HG02981 (cell line): ENCODE measurements around the gene DNAJC1.
"Not testable (repeated sequence)": the region's sequence is repeated elsewhere in the genome, so short reads cannot be mapped to it uniquely, and the experiment has no call there.

ENCODE experiments used
- ATAC-seq: cut with Tn5 transposase; IDR thresholded peaks from one replicate; pipeline ENCODE4 v1.9.1; 2021; ENCODE audit warnings: mild to moderate bottlenecking, moderate library complexity; ENCODE audit not compliant: unreplicated experiment

DNAJC1 gene, protein sequence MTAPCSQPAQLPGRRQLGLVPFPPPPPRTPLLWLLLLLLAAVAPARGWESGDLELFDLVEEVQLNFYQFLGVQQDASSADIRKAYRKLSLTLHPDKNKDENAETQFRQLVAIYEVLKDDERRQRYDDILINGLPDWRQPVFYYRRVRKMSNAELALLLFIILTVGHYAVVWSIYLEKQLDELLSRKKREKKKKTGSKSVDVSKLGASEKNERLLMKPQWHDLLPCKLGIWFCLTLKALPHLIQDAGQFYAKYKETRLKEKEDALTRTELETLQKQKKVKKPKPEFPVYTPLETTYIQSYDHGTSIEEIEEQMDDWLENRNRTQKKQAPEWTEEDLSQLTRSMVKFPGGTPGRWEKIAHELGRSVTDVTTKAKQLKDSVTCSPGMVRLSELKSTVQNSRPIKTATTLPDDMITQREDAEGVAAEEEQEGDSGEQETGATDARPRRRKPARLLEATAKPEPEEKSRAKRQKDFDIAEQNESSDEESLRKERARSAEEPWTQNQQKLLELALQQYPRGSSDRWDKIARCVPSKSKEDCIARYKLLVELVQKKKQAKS

DNA sequence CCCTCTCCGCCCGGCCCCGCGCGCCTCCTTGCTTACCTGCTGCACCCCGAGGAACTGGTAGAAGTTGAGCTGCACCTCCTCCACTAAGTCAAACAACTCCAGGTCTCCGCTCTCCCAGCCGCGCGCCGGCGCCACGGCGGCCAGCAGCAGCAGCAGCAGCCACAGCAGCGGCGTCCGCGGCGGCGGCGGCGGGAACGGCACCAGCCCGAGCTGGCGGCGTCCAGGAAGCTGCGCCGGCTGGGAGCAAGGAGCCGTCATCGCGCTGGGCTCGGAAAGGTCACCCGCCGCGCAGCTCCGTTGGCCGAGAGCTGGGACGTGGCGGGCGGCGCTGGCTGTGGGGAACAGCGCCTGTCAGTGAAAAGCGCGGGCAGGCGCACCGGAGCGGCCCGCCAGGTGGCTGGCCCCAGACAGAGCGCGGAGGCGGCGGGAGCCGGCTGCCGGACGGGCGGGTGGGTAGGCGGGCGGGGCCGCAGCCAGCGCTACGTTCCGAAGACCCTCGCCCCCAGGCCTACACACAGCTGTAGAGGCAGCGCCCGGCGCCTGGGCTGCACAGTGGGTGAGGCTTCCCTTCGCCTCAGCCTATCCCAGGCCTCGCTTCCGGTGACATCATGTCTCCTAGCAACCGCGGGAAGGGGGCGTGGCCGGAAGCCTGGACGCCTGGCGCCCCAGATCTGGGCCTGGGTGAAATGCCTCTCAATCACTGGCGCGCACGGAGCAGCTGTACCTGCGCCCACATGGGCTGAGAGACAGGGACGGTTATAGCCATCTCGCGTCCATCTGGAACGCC is at the start of gene DNAJC1:
TSS of gene DNAJC1 (minus strand) at position 554 of the 787 bp plus-strand sequence. CDS start at position 258, 296 bp downstream.
- ATAC-seq = peak; percentile 95

DNA sequence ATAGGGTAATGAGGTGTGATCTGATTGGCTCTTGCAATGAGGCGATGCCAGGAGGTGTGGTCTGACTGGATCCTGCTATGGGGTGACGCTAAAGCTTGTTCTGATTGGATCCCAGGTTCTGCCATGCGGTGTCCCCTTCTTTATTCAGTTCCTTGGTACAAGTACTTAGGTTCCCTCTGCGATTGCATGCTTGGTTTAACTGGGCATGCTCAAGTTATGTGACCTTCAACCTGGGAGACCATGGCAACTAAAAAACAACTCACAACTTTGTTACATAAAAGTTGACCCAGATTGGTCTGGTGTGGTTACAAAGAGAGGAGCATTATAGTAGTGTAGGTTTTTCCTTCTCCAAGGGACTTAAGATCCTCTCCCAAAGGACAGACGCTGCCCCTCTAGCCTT is 49.5 kb upstream of the DNAJC1 start:
- no peak for ATAC-seq

DNA sequence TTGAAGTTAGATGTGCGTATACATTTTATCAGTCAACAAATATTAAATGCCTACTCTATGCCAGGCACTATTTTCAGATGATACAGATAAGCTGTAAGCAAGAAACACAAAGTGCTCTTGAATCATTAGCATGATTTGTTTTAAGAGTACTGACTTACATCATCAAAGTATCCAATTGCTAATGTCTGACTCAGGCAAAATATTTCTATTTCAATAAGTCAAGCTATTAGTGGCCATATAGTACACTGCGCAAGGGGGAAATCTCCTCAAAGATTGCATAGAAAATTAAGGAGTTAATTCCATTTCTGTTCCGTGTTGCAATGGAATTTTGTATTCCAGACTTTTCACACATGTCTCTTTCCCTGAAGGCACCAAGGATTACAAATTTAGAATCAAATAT is 46.1 kb upstream of the DNAJC1 start:
- no peak for ATAC-seq

DNA sequence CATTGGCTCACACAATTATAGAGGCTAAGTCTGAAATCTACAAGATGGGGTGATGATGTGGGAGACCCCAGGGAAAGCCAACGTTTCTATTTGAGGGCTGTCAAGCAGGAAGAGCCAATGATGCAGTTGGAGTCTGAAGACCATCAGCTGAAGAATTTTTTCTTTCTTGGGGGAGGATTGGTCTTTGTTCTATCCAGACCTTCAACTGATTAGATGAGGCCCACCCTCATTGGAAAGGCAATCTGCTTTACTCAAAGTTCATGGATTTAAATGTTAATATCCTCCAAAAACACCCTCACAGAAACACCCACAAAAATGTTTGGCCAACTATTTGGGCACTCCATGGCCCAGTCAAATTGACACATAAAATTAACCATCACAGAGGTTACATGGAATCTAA is 44.3 kb upstream of the DNAJC1 start:
- no peak for ATAC-seq

DNA sequence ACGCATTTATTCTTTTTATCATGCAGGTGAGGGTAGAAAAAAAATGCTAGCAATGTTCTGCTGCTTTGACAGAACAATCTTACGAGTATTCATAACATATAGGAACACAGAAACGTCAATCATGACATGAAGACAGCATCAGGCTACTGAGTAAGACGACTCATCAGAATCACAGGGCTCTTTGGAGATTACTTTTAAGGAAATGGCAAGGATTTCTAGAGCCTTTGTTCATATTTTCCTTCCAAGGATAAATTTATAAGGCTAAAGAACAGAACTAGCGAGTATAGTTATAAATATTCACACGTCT is 39.8 kb upstream of the DNAJC1 start:
- ATAC-seq = no peak

DNA sequence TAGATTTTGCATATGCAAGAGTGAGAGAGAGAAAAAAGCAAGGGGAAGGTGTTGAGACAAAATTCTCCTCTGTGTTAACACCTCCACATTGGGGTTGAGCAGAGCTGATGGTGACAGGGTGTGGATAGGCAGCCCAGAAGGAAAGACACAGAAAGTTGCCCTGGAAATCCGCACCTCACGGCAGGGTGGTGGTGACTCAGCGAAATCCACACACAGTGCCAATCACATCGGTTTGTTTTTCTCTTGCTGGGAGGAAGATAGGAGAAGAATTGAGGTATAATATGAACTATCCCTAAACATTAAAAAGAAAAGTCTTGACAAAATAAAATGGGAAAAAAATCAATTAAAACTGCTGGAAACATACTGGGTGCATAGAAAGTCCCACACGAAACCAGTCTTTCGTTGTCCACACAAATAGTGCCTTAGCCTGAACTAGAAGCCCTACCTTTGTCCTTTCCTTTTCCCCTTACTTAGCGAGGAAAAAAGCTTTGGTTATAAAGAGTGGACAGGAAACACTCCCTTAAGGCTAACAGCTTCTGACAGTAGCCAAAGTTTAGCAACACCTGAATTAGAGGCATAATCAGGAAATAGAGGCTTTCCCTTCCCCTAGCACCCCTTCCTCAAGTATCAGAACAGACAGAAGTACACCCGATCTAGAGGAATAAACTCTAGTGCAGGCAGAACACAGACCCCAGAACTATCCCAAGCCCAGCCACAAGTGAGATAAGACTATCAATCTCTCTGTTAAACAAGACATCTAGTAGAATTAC is 39.2 kb upstream of the DNAJC1 start:
- ATAC-seq = no peak

DNA sequence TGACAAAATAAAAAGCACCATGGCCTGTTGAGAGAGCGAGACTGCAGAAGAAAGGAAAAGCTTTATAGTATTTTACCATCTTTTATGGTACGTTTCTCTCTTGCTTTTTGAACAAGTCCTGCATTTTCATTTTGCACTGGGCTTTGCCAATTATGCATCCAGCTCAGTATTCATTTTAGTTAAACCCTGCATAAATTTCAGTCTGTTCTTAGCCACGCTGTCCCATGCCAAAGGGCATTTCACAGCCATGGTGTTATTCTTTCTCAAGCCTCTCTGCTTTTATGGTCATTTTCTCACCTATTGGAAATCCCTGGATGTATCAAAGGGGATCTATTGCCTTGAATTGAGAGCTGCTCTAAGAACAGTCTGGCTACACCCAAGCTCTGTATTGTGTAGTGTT is 30.8 kb upstream of the DNAJC1 start:
- no peak for ATAC-seq

DNA sequence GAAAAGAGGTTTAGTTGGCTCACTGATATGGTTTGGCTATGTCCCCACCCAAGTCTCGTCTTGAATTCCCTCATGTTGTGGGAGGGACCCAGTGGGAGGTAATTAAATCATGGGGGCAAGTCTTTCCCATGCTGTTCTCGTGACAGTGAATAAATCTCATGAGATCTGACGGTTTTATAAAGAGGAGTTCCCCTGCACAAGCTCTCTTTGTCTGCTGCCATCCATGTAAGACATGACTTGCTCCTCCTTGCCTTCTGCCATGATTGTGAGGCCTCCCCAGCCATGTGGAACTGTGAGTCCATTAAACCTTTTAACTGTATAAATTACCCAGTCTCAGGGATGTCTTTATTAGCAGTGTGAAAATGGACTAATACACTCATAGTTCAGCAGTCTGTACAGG is 28.7 kb upstream of the DNAJC1 start:
- ATAC-seq = not testable (repeated sequence)

DNA sequence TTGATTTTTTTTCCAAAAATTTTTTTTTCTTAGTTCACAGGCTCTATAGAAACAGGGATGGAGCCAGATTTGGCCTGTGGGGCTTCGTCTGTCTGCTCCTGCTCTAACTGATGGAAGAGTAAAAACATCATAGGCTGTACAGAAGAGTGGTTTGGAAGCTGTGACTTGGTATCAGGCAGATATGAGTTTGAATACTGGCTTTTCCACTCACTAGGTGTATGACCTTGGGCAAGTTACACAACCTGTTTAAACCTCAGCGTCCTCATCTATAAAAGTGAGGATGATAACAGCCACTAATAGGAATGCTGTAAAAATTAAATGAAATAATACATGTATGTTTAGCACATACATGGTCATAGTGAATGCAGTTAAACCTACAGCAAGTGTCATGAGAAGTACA is 26.9 kb upstream of the DNAJC1 start:
- ATAC-seq = no peak

DNA sequence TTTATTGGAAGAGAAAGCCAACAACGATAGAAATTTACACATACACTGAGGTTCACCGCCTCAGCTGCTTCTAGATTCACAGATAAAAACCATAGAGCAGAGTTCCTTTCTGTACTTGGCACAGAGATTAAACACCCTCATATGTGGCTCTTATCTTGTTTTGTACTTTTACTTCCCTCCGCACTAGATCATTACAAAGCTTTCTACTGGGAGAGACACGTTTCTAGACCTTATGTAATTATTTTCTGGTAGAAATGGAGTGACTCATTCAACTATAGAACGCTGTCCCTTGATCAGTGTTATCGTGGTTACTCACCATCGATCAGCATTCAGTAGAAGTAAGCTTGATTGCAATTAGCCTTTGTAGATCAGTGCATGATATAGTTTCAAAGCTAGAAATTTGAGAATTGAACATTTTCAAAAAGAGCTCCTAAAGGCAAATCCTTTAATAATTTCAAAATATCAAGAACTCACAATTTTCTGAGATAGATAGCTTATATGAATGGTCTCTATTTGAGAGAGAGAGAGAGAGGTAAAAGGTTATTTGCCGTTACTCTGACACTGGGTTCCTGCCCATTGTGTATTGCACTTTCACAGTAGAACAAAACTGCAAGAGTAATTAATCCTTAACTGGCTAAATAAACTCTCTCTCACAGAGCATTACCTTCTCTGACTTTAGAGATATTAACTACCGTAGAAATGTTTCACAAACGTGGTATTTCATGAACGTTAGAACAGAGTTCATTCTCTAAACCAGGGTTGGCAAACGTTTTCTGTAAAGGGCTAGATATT is 26.1 kb upstream of the DNAJC1 start:
- no peak for ATAC-seq

DNA sequence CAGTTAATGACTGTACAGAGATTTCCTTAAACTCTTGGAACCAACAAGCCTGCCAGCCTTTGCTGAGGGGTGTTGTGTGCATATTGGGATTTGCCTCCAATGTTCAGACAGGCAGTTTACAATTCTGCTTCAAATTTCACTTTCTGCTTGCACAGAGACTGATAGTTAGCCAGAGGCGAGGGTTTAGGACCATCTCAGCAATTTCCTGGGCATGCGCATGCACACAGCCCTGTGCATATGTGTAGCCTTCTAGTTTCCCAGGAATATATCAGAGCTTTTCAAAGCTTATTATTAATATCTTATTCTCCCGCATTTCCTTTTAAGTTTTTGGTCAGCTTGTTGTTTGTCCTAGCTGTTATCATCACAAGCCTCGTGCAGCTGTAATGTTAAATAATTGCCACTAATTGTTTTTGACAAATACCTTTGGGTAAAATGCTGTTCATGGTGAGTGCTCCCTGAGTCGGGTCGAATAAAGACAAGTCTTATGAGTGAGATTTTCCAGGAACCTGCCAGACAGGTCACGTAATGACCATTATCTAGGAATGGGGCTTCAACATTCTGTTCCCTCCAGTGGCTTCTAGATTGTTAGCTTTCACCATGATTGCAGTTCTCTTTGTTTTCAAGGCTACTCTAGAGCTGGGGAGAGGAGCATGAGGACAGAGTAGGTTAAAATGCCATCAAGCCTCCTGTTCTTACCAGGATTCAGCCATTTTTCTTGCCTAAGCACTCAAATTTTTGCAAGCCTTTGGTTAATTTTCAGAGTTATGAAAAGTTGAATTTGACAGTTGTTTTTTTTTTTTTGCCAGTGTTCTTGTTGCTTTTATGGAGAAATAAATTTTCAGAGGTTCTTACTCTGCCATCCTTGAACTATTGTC is 24.1 kb upstream of the DNAJC1 start:
- ATAC-seq = no peak

DNA sequence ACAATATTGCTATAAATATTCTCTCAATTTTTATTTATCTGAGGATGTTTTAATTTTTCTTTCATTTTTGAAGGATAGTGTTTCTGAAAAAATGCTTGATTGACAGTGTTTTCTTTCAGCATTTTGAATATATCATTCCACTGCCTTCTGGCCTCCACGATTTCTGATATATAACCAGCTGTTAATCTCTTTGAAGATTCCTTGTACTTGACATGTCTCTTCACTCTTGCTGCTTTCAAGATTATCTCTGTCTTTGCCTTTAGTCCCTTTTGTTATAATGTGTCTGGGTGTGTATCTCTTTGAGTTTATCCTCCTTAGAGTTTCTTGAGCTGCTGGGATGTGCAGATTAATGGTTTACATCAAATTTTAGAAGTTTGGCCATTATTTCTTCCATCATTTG is 22.8 kb upstream of the DNAJC1 start:
- no peak for ATAC-seq

DNA sequence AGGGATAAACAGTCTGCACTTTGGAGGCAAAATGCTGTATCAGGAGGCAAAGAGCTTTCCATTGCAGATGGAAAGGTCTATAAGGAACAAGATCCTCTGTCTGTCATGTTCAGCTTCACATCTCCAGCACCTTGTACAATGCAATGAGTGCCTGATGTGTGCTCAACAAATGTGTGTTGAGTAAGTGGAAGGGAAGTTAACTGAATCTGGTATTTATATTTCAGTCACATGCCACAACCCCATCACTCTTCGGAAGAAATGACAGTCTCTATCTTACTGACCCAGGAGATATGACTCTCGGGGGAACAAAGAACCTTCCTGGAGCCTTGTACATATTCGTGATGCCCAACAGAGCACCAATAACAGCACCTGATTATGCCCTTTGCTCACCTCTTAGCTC is 20.0 kb upstream of the DNAJC1 start:
- ATAC-seq = no peak

DNA sequence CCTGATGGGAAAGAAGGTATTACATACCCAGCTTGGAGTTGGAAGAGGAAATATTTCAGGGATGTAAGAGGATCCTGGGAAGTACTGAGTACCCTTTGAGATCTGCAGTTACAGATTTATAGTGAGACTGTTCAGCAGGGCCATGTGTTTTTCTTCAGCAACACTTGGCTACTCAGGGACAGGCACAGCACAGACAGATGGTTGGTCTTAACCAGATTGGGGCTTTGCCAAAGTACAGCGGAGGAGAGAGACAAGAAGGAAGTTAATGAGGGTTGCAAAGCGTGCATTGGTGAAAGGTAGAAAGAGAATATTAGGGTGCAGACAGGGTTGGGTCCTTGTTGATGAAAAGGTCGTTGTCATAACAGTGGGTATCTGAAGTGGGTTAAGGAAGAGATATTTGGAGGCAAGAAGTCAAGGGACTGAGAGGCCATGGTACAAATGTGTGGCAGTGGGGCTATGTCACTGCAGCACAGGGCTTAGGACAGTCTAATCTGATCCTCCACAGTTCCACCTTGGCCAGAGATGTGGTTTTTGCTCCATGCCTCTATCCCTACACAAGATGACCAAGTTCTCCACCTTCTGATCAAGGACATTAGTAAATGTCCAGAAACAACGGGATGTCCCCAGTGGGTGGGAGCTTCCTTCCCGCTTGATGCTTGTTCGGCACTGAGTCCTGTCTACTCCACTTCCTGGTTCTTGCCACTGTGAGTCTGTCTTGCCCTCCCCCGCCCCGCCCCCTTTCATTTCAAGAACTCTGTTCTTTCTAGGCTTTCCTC is 18.9 kb upstream of the DNAJC1 start:
- ATAC-seq = no peak

DNA sequence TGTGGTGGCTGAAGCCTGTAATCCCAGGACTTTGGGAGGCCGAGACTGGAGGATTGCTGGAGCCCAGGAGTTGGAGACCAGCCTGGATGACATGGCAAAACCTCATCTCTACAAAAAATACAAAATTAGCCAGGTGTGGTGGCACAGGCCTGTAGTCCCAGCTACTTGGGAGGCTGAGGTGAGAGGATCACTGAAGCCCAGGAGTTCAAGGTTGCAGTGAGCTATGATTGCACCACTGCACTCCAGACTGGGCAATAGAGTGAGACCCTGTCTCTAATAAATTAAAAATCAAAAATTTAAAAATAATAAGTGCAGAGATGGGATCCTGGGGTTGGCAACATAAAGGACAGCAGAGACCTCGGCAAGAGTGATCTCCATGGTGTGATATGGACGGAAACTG is 17.6 kb upstream of the DNAJC1 start:
- not testable (repeated sequence) for ATAC-seq

DNA sequence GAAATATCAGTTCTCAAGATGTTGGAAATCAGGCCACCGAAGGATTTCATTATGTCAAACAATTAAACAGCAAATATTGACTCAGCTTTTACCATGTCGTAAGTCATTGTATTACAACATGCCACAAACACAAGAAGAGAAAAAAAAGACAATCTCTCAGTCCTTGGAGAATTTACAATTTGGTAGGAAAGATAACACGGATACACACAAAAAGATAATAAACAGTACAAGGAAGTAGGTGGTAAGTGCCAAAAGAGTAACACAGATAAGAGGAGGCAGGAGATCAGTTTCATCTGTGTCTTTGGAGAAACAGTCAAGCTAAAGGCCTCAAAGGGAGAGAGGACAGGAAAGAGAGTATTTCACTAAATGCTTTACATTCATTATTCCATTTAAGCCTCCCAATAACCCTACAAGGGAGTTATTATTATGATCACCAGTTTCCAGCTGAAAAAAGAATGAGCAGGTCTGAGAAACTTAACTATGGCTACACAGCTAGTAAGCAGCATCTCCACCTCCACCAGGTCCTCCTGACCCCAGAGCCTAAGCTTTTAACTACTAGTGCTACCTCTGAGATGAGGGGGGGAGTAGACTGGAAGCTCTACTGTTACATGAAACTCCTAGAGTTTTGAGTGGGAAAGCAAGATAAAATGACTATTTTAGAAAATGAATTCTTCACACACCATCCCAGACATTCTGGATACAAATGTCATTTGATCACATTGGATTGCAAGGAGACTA is 13.9 kb upstream of the DNAJC1 start:
- no peak for ATAC-seq

DNA sequence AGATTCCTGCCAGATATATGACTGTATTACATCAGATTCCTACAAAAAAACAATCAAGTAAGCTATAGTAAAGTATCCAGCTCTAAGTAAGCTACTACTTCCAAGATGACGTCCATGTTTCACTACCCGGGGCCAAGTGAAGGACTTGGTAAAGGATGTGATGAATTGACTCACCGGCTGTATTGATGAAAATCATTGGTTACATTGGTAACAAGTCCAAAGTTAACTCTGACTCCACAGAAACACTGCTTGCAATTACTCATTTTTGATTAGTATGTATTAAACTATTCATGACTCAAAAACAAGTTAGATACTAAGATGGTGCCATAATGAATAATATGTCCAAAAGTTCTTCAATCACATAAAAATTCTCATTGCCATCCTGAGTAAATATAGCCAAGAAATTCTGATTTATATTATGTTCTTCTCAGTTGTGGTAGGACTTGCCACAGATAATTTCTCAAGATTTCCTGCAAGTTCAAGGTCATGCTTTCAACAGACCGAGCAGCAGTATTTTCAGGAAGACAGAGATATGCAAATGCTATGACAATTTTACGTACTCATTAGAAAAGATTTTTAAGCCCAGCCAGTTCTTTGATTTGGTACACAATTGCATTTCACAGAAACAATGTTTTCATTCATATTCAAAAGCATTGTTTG is 12.6 kb upstream of the DNAJC1 start:
- ATAC-seq = no peak

DNA sequence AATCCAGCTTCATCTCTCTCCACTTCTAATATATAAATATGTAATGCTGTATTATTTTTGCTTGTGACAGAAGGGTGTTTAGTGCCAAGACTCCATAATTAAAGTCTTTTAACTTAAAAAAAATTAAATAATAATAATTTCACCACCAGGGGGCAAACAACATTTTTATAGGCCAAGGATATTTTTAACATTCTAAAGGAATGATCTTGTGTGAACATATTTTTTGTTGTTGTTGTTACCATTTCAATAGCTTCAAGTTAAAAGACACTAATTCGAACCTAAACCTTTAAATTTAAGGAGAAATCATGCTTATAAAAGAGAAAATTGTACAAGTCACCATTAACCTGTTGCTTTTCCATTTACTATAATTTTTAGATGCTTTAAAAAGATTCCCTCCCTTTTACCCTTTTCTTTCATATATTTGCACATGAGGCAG is 7.5 kb upstream of the DNAJC1 start:
- ATAC-seq = no peak
